Tibial artery (tissue), 4 donors: ENCODE measurements around the gene PLA2G4B.

Source experiments
- DNase-seq, 2 donors: peaks; one replicate each; pipeline ENCODE4 v3.0.0-alpha.2; 2019
- H3K27ac ChIP-seq, 2 donors: fragments of 200-600 bp; sonication (generic) in 1 of 2; 1 replicate in 1 of 2; 2 replicates in 1 of 2; pipeline ENCODE4 v1.5.1; 2018 to 2019; ENCODE audit warnings: mild to moderate bottlenecking in 1 of 2
- H3K27me3 ChIP-seq, 2 donors: fragments of 200-600 bp; sonication (generic) in 1 of 2; one replicate each; pipeline versions ENCODE4 v1.5.1 to v1.6.0; 2016 to 2019
- H3K36me3 ChIP-seq, 3 donors: fragments of 200-600 bp; sonication (generic) in 2 of 3; one replicate each; pipeline ENCODE4 v1.5.1; 2016 to 2019; ENCODE audit warnings: mild to moderate bottlenecking in 2 of 3
- H3K4me1 ChIP-seq, 4 donors: fragments of 200-600 bp; sonication (generic) in 2 of 4; 1 replicate in 3 of 4; 2 replicates in 1 of 4; pipeline ENCODE4 v1.5.1; 2016 to 2019
- H3K4me3 ChIP-seq, 2 donors: fragments of 200-600 bp; sonication (generic) in 1 of 2; 1 replicate in 1 of 2; 2 replicates in 1 of 2; pipeline ENCODE4 v1.5.1; 2018 to 2019; ENCODE audit warnings: mild to moderate bottlenecking in 2 of 2
- H3K9me3 ChIP-seq, 3 donors: fragments of 200-600 bp; sonication (generic) in 1 of 3; one replicate each; pipeline ENCODE4 v1.5.1; 2016 to 2019
- CTCF ChIP-seq, 2 experiments: fragments of 200-600 bp in 1 of 2; fragments of 450-650 bp in 1 of 2; IDR thresholded peaks; one replicate each; pipeline ENCODE4 v1.5.1; 2017 to 2019; ENCODE audit warnings: antibody characterized with exemption in 2 of 2, mild to moderate bottlenecking in 1 of 2, moderate library complexity in 1 of 2
- intact Hi-C: fragments of 100-400 bp; cut with DNase I; formaldehyde crosslinking; loops from one replicate; pipeline ENCODE4 v1.15.0; 2023; ENCODE audit warnings: low total_unique reads

PLA2G4B gene

GRCh38 chr15:41848631-41849030, 10.0 kb downstream of the PLA2G4B start:
- Histone ChIP-seq H3K4me1 (peaks cover 0 to 14% (median 0%) of the 10 kb centered on the region in 4 donors), H3K27ac (no peak overlapping the region), H3K27me3 (peaks cover 0 to 22% of the 10 kb centered on the region in 2 donors), H3K36me3 (peaks cover 34 to 55% (median 41%) of the 10 kb centered on the region in 3 donors), H3K9me3 (no peaks in the 10 kb centered on the region), H3K4me3 (no peak overlapping the region)
- no peak for TF ChIP-seq CTCF (IDR thresholded peaks at IDR 0.05)
- intact Hi-C loops, result no loop called here
- DNase-seq, result no peak

- Histone ChIP-seq H3K4me3 (no peak overlapping the region), H3K9me3 (no peaks in the 10 kb centered on the region), H3K4me1 (peaks cover 0 to 14% (median 0%) of the 10 kb centered on the region in 4 donors), H3K36me3 (peaks cover 33 to 49% (median 41%) of the 10 kb centered on the region in 3 donors), H3K27ac (no peak overlapping the region), H3K27me3 (peaks cover 0 to 28% of the 10 kb centered on the region in 2 donors)
- intact Hi-C loops, result no loop called here
- no peak for DNase-seq
- TF ChIP-seq CTCF (IDR thresholded peaks at IDR 0.05), result no peak
Observed at GRCh38 chr15:41849204-41849603, 10.6 kb downstream of the PLA2G4B start.

DNA sequence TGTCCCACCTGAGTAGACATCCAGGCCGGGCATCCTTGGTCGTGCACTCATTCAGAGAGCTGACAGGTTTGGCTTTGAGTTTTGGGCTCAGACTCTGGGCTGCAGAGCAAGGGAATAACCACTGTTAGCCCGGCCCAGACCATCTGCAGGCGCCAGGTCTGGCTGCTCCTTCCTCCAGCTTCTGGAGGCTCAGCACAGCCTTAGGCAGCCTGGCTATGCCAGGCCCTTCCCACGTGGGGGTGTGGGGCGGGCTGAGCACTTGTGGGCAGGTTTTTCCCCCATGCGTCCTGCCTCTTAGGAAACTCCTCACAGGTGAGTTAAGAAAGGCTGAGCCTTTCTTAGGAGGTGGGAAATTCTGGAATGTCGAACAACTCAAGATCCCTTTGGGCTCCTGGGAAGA, 11.2 kb downstream of the PLA2G4B start:
- Histone ChIP-seq H3K9me3 (no peaks in the 10 kb centered on the region), H3K27ac (no peak overlapping the region), H3K27me3 (peaks cover 0 to 35% of the 10 kb centered on the region in 2 donors), H3K4me1 (peaks cover 0 to 14% (median 0%) of the 10 kb centered on the region in 4 donors), H3K36me3 (peaks cover 29 to 43% (median 36%) of the 10 kb centered on the region in 3 donors), H3K4me3 (no peak overlapping the region)
- TF ChIP-seq CTCF (IDR thresholded peaks at IDR 0.05), result no peak
- no peak for DNase-seq
- intact Hi-C loops, result no loop called here

DNA sequence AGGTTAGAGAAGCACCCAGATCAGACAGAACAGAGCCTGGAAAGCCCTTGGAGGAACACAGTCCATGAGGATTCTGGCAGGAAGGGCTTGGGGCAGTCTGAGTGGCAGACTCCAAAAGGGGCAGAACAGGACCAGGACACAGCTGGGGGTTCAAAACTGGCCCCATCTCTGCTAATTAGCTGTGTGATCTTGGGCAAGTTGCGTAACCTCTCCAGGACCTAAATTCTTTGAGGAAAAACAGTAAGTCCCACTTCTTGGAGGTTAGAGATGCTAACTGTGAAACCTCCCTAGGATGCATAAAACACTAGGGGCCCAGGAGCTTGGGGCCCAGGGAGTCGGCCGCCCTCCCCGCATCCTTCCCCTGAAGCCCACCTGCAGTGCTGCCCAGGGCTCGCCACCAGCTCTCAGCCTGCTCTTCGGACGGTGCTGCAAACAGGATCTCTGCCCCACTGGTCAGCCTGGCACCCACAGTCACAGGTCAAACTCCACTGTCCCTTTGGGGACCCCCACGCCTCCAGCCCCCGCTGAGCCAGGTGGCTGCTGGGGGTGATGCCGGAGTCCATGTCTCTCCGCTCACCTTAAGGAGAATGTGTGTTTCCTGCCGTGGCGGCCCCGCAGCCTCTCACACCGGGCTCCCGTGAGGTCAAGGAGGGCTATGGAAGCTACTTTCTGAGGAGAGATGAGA, 12.0 kb downstream of the PLA2G4B start:
- Histone ChIP-seq H3K4me1 (peaks cover 0 to 14% (median 0%) of the 10 kb centered on the region in 4 donors), H3K9me3 (no peaks in the 10 kb centered on the region), H3K36me3 (peaks cover 24 to 35% (median 28%) of the 10 kb centered on the region in 3 donors), H3K4me3 (no peak overlapping the region), H3K27me3 (peaks cover 0 to 42% of the 10 kb centered on the region in 2 donors), H3K27ac (no peak overlapping the region)
- DNase-seq, result no peak
- intact Hi-C loops, result no loop called here
- no peak for TF ChIP-seq CTCF (IDR thresholded peaks at IDR 0.05)

DNA sequence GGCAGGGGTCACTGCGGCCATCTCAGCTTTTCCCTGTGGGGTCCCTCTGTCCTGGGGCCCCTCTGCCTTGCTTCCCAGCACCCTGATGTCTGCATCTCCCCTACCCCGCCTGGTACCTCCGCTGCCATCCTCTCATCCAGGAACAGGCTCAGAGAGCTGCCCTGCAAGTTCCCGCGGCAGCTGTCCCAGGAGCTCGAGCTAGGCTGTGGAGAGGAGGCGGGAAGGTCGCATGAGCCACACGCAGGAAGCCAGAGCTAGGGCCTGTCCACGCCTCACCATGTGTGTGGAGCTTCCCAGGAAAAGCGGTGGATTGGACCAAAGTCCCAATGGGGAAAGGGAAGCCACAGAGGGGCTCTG, 12.5 kb downstream of the PLA2G4B start:
- H3K9me3 ChIP-seq, result no peaks in the 10 kb centered on the region
- no peak for TF ChIP-seq CTCF (IDR thresholded peaks at IDR 0.05)
- DNase-seq, result no peak
- no peak overlapping the region for H3K4me3 ChIP-seq
- H3K27me3 ChIP-seq, result peaks cover 0 to 47% of the 10 kb centered on the region in 2 donors
- H3K4me1 ChIP-seq, result peaks cover 0 to 14% (median 0%) of the 10 kb centered on the region in 4 donors
- no peak overlapping the region for H3K27ac ChIP-seq
- intact Hi-C loops, result no loop called here
- H3K36me3 ChIP-seq, result peaks cover 20 to 30% (median 23%) of the 10 kb centered on the region in 3 donors
